Measurements from ENCODE around the gene POLR2L.

Gene POLR2L

GRCh38 chr11:858053-858761 is 15.9 kb upstream of the POLR2L start:
- Histone ChIP-seq H3K4me3 (no peak overlapping the region), H3K9me3 (no peaks in the 10 kb centered on the region), H3K4me1 (peaks cover 0 to 37% (median 10%) of the 10 kb centered on the region in 4 donors), H3K27me3 (no peaks in the 10 kb centered on the region), H3K27ac (no peak overlapping the region), H3K36me3 (peaks cover 0 to 33% (median 10%) of the 10 kb centered on the region in 3 donors)
- intact Hi-C loops (cut with DNase I; ENCODE audit: low total_unique reads) = no loop called here
- TF ChIP-seq CTCF (IDR thresholded peaks at IDR 0.05) = no peak
- DNase-seq = no peak

GRCh38 chr11:856397-856796 is 14.1 kb upstream of the POLR2L start:
- intact Hi-C loops (cut with DNase I; ENCODE audit: low total_unique reads) = no loop called here
- Histone ChIP-seq H3K4me1 (peaks cover 0 to 29% (median 11%) of the 10 kb centered on the region in 4 donors), H3K27me3 (no peaks in the 10 kb centered on the region), H3K27ac (no peak overlapping the region), H3K4me3 (no peak overlapping the region), H3K36me3 (peaks cover 0 to 27% (median 3%) of the 10 kb centered on the region in 3 donors), H3K9me3 (no peaks in the 10 kb centered on the region)
- no peak for TF ChIP-seq CTCF (IDR thresholded peaks at IDR 0.05)
- no peak for DNase-seq

GRCh38 chr11:855796-856195 is 13.5 kb upstream of the POLR2L start:
- no peaks in the 10 kb centered on the region for H3K27me3 ChIP-seq
- DNase-seq = no peak
- intact Hi-C loops (cut with DNase I; ENCODE audit: low total_unique reads) = no loop called here
- no peak for TF ChIP-seq CTCF (IDR thresholded peaks at IDR 0.05)
- no peaks in the 10 kb centered on the region for H3K9me3 ChIP-seq
- no peak overlapping the region for H3K27ac ChIP-seq
- peaks cover 0 to 31% (median 14%) of the 10 kb centered on the region in 4 donors for H3K4me1 ChIP-seq
- peaks cover 0 to 27% (median 3%) of the 10 kb centered on the region in 3 donors for H3K36me3 ChIP-seq
- no peak overlapping the region for H3K4me3 ChIP-seq

- no peaks in the 10 kb centered on the region for H3K27me3 ChIP-seq
- H3K36me3 ChIP-seq = peaks cover 0 to 27% (median 3%) of the 10 kb centered on the region in 3 donors
- H3K9me3 ChIP-seq = no peaks in the 10 kb centered on the region
- intact Hi-C loops (cut with DNase I; ENCODE audit: low total_unique reads) = no loop called here
- H3K4me1 ChIP-seq = peaks cover 0 to 35% (median 19%) of the 10 kb centered on the region in 4 donors
- no peak for DNase-seq
- no peak overlapping the region for H3K27ac ChIP-seq
- no peak for TF ChIP-seq CTCF (IDR thresholded peaks at IDR 0.05)
- no peak overlapping the region for H3K4me3 ChIP-seq
These were observed 13.0 kb upstream of the POLR2L start for GRCh38 chr11:855330-855674.

GRCh38 chr11:854601-855329 is 12.4 kb upstream of the POLR2L start:
- TF ChIP-seq CTCF (IDR thresholded peaks at IDR 0.05) = no peak
- H3K36me3 ChIP-seq = peaks cover 0 to 27% (median 3%) of the 10 kb centered on the region in 3 donors
- H3K4me3 ChIP-seq = no peak overlapping the region
- H3K27ac ChIP-seq = no peak overlapping the region
- peaks cover 0 to 3% of the 10 kb centered on the region in 2 donors for H3K27me3 ChIP-seq
- intact Hi-C loops (cut with DNase I; ENCODE audit: low total_unique reads) = no loop called here
- H3K4me1 ChIP-seq = peaks cover 0 to 34% (median 20%) of the 10 kb centered on the region in 4 donors
- DNase-seq = no peak
- no peaks in the 10 kb centered on the region for H3K9me3 ChIP-seq

All from tibial artery (tissue), 4 donors.